IPS-NIHi7 (cell line): ENCODE results near the gene NR2F2.

ENCODE experiments used
- DNase-seq: peaks from one replicate; pipeline ENCODE4 v3.0.0; 2012; ENCODE audit warnings: mixed read lengths; ENCODE audit errors: extremely low spot score

NR2F2 gene

DNA sequence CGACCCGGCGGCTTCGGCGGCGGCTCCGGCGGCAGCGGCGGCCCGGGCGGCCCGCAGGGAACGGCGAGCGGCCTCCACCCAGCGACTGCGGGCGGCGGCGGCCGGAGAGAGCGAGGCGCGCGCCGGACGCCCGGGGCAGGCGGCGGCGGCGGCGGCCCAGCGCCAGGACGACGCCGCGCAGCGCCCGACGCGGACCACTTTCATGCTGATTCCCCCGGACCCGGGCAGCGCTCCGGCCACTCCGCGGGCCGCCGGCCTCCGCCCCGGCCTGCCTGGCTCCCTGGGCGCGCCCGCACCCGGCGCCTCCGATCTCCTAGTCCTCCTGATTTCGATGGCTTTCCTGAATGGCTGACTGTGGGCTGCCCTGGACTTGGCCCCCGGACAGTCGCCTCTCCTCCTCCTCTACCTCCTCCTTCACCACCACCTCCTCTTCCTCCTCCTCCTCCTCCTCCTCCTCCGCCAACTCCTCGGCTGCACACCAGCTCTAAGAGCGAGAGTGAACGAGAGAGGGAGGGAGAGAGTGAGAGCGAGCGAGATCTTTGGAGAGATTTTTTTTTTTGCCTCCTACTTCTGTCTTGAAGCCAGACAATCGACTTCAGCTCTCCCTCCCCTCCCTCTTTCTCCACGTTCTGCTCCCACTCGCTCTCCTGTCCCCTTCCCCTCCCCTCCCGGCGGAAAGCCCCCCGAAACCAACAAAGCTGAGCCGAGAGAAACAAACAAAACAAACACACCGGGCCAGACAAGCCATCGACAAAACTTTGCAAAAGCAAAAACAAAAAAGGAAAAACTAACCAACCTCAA, 844 bp downstream of the NR2F2 start:
- no peak for DNase-seq

DNA sequence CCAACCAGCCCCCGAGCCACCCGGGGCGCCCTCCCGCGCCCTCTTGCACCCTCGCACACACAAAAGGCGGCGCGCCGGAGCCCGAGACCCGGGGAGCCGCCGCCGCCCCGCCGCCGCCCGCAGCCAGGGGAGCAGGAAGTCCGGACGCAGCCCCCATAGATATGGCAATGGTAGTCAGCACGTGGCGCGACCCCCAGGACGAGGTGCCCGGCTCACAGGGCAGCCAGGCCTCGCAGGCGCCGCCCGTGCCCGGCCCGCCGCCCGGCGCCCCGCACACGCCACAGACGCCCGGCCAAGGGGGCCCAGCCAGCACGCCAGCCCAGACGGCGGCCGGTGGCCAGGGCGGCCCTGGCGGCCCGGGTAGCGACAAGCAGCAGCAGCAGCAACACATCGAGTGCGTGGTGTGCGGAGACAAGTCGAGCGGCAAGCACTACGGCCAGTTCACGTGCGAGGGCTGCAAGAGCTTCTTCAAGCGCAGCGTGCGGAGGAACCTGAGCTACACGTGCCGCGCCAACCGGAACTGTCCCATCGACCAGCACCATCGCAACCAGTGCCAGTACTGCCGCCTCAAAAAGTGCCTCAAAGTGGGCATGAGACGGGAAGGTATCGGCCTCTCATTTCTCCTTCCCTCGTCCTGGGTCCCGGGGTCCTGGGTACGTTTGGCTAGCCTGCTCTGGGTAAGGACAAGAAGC, 1.6 kb downstream of the NR2F2 start:
- DNase-seq: no peak

DNA sequence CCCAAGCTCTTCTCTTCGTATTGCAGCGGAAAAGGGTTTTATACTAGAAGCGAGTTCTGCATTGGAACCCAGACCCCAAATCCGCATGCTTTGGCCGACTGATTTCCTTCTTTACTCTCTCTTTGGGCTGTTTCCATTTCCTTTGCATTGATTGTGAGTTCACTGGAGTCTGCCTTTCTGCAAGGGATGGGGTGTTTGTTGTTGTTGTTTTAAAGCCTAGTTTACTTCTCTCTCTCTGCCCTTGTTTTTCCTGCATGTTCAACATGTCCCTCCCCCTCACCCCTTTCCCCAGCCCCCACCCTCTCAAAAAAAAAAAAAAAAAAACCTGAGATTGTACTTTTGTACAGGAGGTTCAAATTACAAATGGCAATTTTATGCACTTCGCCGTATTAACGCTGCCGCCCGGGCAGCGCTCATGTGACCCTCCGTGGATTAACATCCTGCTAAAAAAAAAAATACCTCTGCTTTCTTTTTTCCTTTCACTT, 2.2 kb downstream of the NR2F2 start:
- DNase-seq: no peak

DNA sequence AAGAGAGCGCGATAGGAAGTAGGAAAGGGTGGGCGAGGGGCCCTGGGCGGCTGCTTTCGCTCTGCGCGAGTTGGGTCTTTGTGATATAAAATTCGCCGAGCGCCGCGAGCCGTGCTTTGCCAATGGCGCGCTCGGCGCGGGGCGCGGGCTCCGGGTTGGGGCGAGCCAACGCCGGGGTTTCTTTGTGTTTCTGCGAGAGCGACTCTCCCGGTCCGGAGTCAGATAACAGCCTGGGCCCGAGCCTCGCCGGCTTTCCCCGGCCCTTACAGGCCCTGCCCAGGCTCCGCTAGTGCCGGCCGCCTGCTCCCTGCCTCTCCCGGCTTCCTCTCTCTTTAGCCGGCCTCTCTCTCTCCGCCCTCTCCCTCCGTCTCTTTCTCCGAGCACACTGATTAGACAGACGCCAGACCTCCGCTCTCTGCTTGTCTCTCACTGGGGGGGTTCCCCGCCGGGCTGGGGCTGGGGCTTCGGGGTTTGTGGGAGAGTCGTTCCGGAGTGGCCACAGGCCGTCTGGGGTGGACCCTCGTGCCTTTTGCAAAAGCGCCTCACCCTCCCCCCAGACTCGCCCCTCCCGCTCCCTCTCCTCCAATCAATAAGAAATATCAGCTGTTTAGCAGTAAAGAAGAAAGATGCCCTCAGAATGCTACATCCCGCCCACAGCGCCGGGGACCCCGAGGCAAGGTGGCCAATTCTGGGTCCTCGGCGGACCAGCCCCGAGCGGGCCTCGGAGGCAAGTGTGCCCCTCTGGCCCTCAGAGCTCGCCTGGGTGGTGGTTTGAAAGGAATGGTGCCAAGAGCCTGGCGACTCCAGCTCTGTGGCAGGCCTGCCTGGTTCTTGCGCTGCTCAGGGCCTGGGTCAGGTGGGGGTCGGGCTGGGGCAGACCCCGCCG, 2.9 kb downstream of the NR2F2 start:
- no peak for DNase-seq

DNA sequence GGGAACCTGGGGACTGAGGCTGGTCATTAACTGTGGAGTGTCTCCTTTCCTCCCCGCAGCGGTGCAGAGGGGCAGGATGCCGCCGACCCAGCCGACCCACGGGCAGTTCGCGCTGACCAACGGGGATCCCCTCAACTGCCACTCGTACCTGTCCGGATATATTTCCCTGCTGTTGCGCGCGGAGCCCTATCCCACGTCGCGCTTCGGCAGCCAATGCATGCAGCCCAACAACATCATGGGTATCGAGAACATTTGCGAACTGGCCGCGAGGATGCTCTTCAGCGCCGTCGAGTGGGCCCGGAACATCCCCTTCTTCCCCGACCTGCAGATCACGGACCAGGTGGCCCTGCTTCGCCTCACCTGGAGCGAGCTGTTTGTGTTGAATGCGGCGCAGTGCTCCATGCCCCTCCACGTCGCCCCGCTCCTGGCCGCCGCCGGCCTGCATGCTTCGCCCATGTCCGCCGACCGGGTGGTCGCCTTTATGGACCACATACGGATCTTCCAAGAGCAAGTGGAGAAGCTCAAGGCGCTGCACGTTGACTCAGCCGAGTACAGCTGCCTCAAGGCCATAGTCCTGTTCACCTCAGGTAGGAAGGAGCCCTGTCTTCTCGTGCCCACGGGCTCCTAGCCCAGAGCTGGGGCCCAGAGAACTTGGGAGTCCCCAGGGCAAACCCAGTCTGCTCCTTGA, 3.7 kb downstream of the NR2F2 start:
- no peak for DNase-seq

DNA sequence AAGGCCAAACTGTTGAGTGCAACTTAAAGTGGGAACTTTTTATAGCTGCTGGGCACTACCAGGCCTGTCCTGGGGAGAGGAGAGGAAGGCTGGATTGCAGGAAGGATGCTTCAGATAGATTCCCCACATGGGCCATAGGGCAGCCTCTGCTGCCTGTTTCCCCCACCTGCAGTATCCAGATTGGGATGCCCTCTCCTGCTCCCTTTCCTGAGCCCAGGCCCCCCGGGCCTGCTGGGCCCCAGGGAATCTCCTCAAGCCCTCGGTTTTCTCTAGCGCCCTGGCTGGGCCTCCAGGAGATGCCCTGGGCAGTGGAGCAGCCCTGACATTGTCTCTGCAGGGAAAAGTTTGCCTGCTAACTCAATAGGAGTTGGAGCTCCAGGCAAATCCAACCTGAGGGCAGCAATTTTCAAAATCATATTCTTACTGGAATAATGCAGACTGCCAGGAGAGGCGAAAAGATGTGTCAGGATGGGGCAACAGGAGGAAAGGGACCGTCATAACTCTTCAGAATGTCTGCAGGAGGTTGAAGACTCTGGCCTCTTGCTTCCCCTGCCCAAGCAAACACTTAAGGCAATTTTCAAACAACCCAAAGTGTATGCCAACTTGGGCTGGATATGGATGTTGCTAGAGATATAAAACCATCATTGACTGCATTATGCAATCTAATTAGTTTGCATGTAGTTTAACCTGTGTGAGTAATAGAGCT, 4.4 kb downstream of the NR2F2 start:
- DNase-seq: no peak

DNA sequence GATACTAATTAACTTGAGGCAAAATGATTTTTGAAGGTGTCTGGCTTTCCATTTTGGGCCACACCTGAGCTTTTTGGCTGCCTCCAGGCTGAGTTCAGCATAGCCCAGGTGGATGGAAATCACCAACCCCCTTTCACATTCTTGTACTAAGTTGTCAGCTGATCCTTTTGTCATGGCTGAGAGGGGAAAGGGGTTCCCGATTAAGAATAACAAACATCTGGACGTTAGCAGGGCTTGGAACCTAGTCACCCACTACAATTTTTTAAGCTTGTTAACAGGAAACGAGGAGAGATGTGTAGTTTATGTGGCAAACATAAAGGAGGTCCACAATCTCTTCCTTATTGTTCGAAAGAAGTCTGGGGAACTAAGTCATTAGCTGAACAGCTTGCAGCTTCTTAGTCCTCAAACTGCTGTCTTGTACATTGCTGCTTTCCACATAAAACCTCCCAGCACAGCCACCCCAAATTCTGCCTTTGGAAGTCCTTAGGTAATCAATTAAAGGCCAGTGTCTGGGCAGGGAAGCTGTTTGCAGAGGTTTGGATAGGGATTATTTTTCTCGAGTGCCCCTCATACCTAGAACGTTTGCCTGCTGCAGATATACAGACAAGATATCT, 5.0 kb downstream of the NR2F2 start:
- DNase-seq: no peak

DNA sequence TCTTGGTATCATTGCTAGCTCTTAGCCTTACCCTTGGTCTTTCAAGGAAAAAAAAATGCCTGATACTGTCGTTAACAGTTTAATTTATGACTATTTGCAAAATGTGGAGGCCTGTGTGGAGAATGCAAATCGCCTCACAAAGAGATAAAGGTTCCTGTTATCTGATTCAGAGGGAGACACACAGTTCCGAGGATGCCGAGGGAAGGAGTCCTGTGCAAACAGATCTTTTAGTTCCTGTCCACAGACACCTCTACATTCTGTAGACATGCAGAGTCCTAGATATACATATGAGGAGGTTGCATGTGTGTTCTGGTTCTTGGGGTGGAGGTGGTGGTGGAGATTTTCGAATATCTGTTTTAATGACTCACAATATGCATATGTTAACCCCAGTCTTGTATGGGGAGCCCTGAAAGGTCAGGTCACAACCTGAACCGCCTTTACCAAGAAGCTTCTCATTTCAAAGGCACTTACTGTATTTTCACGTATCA, 5.7 kb downstream of the NR2F2 start:
- DNase-seq: no peak

DNA sequence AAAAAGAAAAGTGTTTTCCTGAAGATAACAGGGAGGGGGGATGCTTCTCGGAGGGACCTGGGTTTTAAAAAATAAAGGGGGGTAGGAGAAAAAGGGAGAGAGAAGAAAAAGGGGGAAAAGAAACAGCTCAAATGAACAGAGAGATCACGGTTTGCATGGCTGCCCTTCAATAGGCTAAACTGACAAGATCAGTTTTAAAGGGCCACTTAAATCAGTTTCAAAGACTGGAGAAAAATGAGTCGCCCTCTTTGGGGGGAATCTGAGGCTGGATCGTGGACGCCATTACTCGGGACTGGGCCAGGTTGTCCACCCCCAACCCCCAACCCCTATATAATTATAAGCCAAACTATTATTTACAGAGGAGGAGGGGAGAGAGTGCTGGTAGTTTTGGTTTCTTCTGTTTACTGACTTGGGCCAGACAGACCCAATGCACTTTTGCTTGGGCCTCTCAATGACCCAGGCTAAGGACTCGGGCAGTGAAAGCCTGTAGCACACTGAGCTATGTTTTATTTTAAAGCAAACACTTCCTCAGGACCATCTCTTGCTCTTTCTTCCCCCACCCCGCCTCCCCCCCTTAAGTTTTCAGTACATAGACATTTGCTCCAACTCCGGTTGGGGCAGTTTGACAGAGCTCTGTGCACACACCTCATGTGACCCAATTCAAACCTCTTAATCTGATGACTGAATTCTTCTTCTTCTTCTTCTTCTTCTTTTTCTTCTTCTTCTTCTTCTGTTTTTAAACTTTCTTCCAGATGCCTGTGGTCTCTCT, 6.3 kb downstream of the NR2F2 start:
- no peak for DNase-seq

DNA sequence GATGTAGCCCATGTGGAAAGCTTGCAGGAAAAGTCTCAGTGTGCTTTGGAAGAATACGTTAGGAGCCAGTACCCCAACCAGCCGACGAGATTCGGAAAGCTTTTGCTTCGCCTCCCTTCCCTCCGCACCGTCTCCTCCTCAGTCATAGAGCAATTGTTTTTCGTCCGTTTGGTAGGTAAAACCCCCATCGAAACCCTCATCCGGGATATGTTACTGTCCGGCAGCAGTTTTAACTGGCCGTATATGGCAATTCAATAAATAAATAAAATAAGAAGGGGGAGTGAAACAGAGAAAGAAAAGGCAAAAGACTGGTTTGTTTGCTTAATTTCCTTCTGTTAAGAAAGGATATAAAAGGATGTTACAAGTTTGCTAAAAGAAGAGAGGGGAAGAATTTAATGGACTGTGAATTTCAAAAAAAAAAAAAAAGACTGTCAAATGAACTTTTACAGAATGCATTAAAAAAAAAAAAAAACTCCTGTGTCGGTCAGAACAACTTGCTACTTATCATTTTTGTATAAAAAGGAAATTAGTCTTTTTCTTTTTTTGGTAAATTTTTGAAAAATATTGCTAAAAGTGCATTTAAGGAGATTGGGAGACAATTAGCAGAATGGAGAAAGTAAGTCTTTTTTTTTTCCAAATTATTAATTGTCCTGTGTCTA, 7.0 kb downstream of the NR2F2 start:
- no peak for DNase-seq

DNA sequence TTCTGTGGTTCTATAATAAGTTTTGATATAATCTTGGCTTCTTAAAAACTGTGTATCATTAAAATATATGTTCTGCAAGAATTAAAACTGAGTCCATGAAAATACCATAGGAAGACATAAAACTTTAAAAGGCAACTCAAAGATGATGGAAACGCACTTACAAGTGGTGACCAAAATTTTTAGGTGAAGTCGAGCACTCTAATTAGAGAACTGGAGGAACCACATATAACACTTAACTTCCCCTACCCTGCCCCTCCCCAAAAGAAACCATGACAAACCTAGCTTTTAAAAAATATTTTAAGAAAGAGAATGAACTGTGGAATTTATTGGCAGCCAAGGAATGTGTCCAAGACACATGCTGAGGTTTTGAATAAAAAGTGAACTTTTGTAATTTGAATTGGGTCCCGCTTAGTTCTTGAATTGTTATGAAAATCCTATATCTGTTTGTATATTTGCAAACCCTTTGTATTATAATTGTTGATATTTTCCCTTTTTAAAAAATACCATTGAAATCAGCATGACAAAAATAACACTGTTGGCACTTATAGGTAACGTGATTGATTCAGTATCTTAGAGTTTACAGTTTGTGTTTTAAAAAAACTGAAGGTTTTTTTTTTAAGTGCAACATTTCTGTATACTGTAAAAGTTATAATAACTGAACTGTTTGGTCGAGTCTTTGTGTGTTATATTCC, 7.7 kb downstream of the NR2F2 start:
- DNase-seq: no peak

DNA sequence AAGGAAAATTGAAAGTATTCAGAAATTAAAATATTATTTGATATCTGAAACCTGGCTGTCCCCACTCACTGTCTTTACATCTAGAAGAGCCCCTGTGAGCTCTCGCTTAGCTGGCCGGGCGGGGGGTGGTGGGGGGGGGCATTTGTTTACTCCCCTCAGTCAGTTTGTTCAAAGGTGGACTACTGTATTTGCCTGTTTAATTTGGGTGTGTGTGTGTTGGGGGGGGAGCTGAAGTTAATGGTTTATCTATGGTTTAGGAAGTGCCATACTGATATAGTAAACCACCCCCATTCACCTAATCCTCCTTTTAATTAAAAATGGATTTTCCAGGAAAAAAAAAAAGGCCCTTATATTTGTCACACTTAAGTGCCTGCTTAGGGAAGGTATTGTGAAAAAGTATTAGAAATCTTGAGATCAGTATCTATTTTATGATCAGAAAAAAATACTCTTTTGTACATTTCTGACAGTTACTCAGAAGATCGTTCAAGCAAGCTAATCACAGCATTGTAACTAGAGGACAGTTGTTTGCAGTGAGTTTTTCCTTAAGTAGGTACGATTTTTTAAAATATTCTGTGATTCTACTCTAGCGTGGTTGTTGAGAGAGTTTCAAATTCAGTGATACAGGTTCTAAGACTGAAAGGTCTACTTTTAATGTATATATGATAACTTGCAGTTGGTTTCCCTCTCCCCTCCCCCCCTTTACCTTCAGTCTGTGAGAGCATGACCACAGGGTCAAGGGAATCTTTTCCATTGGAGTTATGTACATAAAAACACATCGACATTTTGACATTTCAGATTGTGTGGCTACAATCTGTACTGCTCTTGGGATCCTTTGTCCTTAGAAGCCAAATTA, 8.5 kb downstream of the NR2F2 start:
- no peak for DNase-seq

DNA sequence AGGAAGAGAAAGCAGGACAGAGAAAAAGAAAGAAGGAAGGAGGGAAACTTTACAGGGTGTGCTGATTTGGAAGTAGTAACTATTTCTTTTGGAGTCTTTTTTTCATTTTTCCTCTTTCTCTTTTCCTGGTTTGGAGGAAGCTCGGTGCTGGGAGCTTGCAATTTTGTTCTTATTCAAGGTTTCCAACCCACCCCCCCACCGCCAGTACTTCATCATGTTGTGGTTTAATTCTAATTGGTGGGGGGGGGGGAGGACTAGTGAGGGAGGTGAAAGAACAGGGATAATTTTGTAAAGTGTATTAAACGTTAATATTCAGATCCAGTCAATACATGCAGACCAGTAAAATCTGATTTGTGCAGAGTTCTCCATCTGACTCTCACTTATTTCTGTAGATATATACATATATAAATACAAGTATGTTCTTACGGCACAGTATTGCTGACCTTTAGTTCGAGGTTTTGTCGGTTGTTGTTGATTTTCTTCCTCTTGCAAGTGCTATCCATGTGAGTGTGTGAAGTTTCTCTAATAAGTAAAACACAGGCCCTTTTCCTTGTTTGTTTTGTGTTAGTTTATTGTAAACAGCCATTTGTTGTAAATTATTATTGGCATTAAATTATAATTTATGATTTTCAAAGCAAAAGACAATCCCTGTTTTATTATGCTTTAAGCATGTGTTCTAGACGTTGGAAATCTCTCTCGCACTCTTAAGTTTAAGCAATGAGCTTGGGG, 9.3 kb downstream of the NR2F2 start:
- no peak for DNase-seq

DNA sequence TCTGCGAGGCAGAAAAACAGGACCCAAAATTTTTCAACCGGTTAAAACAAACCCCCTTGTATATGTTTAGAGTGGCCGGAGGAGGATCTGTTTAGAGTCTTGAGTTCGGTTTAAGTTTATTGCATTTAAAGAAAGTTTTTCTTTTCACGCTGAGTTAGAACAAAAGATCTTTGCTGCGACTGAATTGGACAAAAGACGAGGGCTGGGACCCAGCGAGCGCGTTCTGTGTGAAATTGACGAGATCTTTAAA, 9.8 kb downstream of the NR2F2 start:
- DNase-seq: no peak

DNA sequence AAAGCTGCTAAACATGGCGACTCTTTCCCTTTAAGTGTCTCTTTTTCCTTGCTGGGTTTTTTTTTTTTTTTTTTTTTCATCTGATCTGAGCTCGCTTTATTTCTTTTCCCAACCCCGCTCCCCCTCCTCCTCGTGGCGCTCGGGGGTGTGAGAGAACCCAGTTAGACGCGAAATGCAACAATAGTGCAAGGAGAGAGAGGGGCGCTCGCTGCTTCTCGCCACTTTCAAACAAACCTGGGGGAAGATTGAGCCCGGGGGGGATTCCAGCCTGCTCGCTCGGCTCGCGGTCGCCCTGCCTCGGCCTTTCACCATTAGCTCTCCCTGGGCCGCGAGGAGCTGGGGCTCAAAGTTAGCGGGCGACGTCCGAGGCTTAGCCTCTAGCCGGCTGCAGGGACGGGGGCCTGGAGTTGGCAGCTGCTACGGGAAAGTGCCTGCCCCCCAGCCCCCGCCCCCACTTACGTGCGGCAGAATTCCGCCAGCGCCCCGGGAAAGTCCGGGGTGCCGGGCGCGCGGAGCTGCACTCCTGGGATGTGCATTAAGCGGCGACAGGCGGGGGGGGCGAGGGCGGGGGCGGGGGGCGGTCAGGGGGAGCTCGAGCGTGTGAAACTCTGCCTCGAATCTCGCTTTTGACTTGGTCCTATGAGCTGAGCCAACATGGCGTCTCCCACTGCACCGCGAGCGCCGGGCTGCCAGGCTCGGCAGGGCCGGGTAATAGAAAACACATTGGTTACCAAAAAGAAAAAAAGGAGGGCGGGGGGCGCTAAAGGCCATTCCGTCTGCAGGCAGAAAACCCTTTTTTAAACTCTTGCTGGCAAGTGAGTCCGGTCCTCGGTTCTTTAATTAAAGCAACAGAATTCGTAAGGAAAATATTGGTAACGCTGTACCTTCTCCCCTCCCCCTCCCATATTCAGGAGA, 10.4 kb downstream of the NR2F2 start:
- no peak for DNase-seq
